HEK293 (cell line): ENCODE data around the gene ERP44.

Experiments used
- CTCF ChIA-PET: fragments of 350-600 bp; formaldehyde crosslinking; extraction: SDS; loops from one replicate; lab custom pipeline; 2021; ENCODE audit warnings: antibody characterized with exemption; lab: Yijun Ruan, JAX
- POLR2A ChIA-PET: fragments of 300-600 bp; formaldehyde crosslinking; extraction: SDS; loops from one replicate; lab custom pipeline; 2020; ENCODE audit warnings: antibody characterized with exemption, inconsistent platforms; lab: Yijun Ruan, JAX
- H3K27ac ChIP-seq: fragments of 200-500 bp; sonication (Bioruptor generic); 2 replicates; pipeline ENCODE4 v1.5.1; 2014; ENCODE audit warnings: low read depth, low read length, control low read depth, inconsistent platforms; ENCODE audit errors: extremely low read depth
- H3K36me3 ChIP-seq, 2 experiments: fragments of 200-500 bp in 1 of 2; sonication (Bioruptor generic) in 1 of 2; 1 replicate in 1 of 2; 2 replicates in 1 of 2; pipeline ENCODE4 v1.5.1; 2014 to 2017; ENCODE audit warnings: inconsistent platforms in 2 of 2, low read length in 2 of 2; ENCODE audit not compliant: control insufficient read depth in 2 of 2, insufficient read depth in 1 of 2
- H3K4me1 ChIP-seq: fragments of 200-500 bp; sonication (Bioruptor generic); 2 replicates; pipeline ENCODE4 v1.5.1; 2014; ENCODE audit warnings: mild to moderate bottlenecking, low read length, inconsistent platforms; ENCODE audit not compliant: control insufficient read depth, insufficient read depth
- H3K4me3 ChIP-seq: 2 replicates; pipeline ENCODE4 v1.5.1; 2011; ENCODE audit warnings: low read depth, mild to moderate bottlenecking, control low read depth, low read length, moderate library complexity
- H3K9me3 ChIP-seq: fragments of 200-500 bp; sonication (Bioruptor generic); 2 replicates; pipeline ENCODE4 v1.5.1; 2014; ENCODE audit warnings: low read depth, low read length, inconsistent platforms; ENCODE audit not compliant: control insufficient read depth, insufficient read depth
- EGR2 ChIP-seq: fragments of 450-650 bp; formaldehyde crosslinking; IDR thresholded peaks from 2 replicates; pipeline ENCODE4 v1.5.1; 2016; ENCODE audit warnings: low read depth, missing biosample characterization, missing genetic modification characterization
- HOXD13 ChIP-seq: sonication (generic); formaldehyde crosslinking; IDR thresholded peaks from 2 replicates; pipeline ENCODE4 v1.8.0; 2022; ENCODE audit warnings: missing genetic modification reagents, borderline replicate concordance
- KLF9 ChIP-seq: fragments of 450-650 bp; formaldehyde crosslinking; IDR thresholded peaks from 2 replicates; pipeline ENCODE4 v1.5.1; 2016; ENCODE audit warnings: missing biosample characterization, missing genetic modification characterization, low read depth
- SALL2 ChIP-seq: fragments of 450-650 bp; formaldehyde crosslinking; IDR thresholded peaks from 2 replicates; pipeline ENCODE4 v1.5.0; 2017; ENCODE audit warnings: missing biosample characterization, mild to moderate bottlenecking, missing genetic modification characterization, borderline replicate concordance
- SCRT2 ChIP-seq: fragments of 450-650 bp; formaldehyde crosslinking; IDR thresholded peaks from 2 replicates; pipeline ENCODE4 v1.5.1; 2016; ENCODE audit warnings: missing biosample characterization, missing genetic modification characterization
- ZBTB1 ChIP-seq: fragments of 450-650 bp; formaldehyde crosslinking; IDR thresholded peaks from 2 replicates; pipeline ENCODE4 v1.5.1; 2016; ENCODE audit warnings: missing biosample characterization, missing genetic modification characterization
- ZBTB7A ChIP-seq: fragments of 450-650 bp; formaldehyde crosslinking; IDR thresholded peaks from 2 replicates; pipeline ENCODE4 v1.5.1; 2016; ENCODE audit warnings: low read depth, missing biosample characterization, missing genetic modification characterization
- ZBTB8A ChIP-seq: fragments of 450-650 bp; formaldehyde crosslinking; IDR thresholded peaks from 2 replicates; pipeline ENCODE4 v1.5.1; 2016; ENCODE audit warnings: missing biosample characterization, missing genetic modification characterization
- ZFP69B ChIP-seq: fragments of 450-650 bp; formaldehyde crosslinking; IDR thresholded peaks from 2 replicates; pipeline ENCODE4 v1.5.1; 2016; ENCODE audit warnings: missing biosample characterization, missing genetic modification characterization
- ZNF248 ChIP-seq: fragments of 450-650 bp; formaldehyde crosslinking; IDR thresholded peaks from 2 replicates; pipeline ENCODE4 v1.5.1; 2017; ENCODE audit warnings: missing biosample characterization, missing genetic modification characterization
- ZNF350 ChIP-seq: fragments of 450-650 bp; formaldehyde crosslinking; IDR thresholded peaks from 2 replicates; pipeline ENCODE4 v1.5.0; 2017; ENCODE audit warnings: missing biosample characterization, mild to moderate bottlenecking, missing genetic modification characterization
- ZNF426 ChIP-seq: fragments of 450-650 bp; formaldehyde crosslinking; IDR thresholded peaks from 2 replicates; pipeline ENCODE4 v1.5.1; 2017; ENCODE audit warnings: missing biosample characterization, missing genetic modification characterization, mild to moderate bottlenecking, inconsistent platforms, moderate library complexity
- ZNF501 ChIP-seq: fragments of 450-650 bp; formaldehyde crosslinking; IDR thresholded peaks from 2 replicates; pipeline ENCODE4 v1.5.1; 2016; ENCODE audit warnings: missing biosample characterization, missing genetic modification characterization
- ZNF544 ChIP-seq: fragments of 450-650 bp; formaldehyde crosslinking; IDR thresholded peaks from 2 replicates; pipeline ENCODE4 v1.5.0; 2017; ENCODE audit warnings: missing biosample characterization, missing genetic modification characterization
- ZNF596 ChIP-seq: fragments of 450-650 bp; IDR thresholded peaks from 2 replicates; pipeline ENCODE4 v1.5.0; 2018; ENCODE audit warnings: missing biosample characterization, mild to moderate bottlenecking, missing genetic modification characterization, moderate library complexity
- ZNF624 ChIP-seq: fragments of 450-650 bp; formaldehyde crosslinking; IDR thresholded peaks from 2 replicates; pipeline ENCODE4 v1.5.1; 2017; ENCODE audit warnings: missing biosample characterization, missing genetic modification characterization
- ZNF654 ChIP-seq: fragments of 450-650 bp; formaldehyde crosslinking; IDR thresholded peaks from 2 replicates; pipeline ENCODE4 v1.5.1; 2016; ENCODE audit warnings: low read depth, missing biosample characterization, missing genetic modification characterization
- ZNF658 ChIP-seq: fragments of 450-650 bp; formaldehyde crosslinking; IDR thresholded peaks from 2 replicates; pipeline ENCODE4; 2016; ENCODE audit warnings: missing biosample characterization, missing genetic modification characterization
- ZNF660 ChIP-seq: fragments of 450-650 bp; IDR thresholded peaks from 2 replicates; pipeline ENCODE4 v1.5.1; 2018; ENCODE audit warnings: missing biosample characterization, mild to moderate bottlenecking, missing genetic modification characterization
- TF ChIP-seq, protein P1 (sequence below): fragments of 450-650 bp; formaldehyde crosslinking; optimal IDR thresholded peaks from 2 replicates; pipeline ENCODE3; 2016; ENCODE audit warnings: missing biosample characterization, mild to moderate bottlenecking, missing genetic modification characterization
- TF ChIP-seq, protein P2 (sequence below): fragments of 450-650 bp; formaldehyde crosslinking; IDR thresholded peaks from 2 replicates; pipeline ENCODE4 v1.5.1; 2016; ENCODE audit warnings: missing biosample characterization, missing genetic modification characterization, low read depth
- TF ChIP-seq, protein P3 (sequence below): fragments of 450-650 bp; formaldehyde crosslinking; IDR thresholded peaks from 2 replicates; pipeline ENCODE4 v1.5.1; 2016; ENCODE audit warnings: missing biosample characterization, missing genetic modification characterization

ERP44 gene

DNA sequence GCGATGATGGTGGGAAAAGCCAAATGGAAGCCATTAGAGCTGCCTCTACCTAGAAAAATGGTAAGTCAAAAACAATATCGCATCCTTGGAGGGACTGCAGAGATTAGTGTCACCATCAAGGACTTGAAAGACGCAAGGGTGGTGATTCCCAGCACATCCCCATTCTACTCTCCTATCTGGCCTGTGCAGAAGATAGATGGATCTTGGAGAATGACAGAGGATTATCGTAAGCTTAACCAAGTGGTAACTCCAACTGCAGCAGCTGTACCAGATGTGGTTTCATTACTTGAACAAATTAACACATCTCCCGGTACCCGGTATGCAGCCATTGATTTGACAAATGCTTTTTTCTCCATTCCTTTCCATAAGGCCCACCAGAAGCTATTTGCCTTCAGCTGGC, 23.8 kb downstream of the ERP44 start:
- TF ChIP-seq SALL2 (tag by site-specific recombination): no peak
- TF ChIP-seq ZNF624 (tag by site-specific recombination): no peak
- TF ChIP-seq SCRT2 (tag by site-specific recombination): no peak
- TF ChIP-seq, protein P1, sequence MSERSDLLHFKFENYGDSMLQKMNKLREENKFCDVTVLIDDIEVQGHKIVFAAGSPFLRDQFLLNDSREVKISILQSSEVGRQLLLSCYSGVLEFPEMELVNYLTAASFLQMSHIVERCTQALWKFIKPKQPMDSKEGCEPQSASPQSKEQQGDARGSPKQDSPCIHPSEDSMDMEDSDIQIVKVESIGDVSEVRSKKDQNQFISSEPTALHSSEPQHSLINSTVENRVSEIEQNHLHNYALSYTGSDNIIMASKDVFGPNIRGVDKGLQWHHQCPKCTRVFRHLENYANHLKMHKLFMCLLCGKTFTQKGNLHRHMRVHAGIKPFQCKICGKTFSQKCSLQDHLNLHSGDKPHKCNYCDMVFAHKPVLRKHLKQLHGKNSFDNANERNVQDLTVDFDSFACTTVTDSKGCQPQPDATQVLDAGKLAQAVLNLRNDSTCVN (tag by site-specific recombination): no peak
- no peak for TF ChIP-seq ZNF658 (tag by site-specific recombination)
- no peak for TF ChIP-seq ZNF544
- TF ChIP-seq ZNF248 (tag by site-specific recombination): no peak
- TF ChIP-seq ZNF501: no peak
- no peak for TF ChIP-seq HOXD13 (CRISPR knock-in tag)
- no peak overlapping the region for H3K4me3 ChIP-seq
- CTCF ChIA-PET: interaction anchor here (1.4 to 2.1 kb wide), 2 partner anchors 9 kb away, joined by 3 to 5 read pairs; no protein-coding TSS in a partner anchor
- H3K4me1 ChIP-seq: no peaks in the 10 kb centered on the region
- H3K36me3 ChIP-seq: no peaks in the 10 kb centered on the region
- no peak overlapping the region for H3K27ac ChIP-seq
- no peaks in the 10 kb centered on the region for H3K9me3 ChIP-seq
- POLR2A ChIA-PET: no interaction called here

DNA sequence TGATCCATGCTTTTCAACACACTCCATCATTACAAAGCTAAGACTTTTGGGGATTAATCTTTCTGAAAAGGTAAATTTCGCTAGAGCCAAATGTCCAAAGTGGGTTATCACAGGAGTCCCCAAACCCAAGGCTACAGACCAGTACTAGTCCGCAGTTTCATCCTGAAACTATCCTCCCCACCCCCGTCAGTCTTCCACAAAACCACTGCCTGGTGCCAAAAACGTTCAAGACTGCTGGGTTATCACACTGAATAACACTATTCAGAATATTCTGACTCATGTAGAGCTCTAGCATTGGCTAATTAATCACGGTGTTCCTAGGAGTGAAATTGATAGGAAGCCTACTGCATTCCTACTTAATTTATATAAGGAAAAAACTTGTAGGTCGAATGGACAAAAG, 24.7 kb downstream of the ERP44 start:
- no peaks in the 10 kb centered on the region for H3K36me3 ChIP-seq
- TF ChIP-seq ZBTB7A: no peak
- TF ChIP-seq, protein P2, sequence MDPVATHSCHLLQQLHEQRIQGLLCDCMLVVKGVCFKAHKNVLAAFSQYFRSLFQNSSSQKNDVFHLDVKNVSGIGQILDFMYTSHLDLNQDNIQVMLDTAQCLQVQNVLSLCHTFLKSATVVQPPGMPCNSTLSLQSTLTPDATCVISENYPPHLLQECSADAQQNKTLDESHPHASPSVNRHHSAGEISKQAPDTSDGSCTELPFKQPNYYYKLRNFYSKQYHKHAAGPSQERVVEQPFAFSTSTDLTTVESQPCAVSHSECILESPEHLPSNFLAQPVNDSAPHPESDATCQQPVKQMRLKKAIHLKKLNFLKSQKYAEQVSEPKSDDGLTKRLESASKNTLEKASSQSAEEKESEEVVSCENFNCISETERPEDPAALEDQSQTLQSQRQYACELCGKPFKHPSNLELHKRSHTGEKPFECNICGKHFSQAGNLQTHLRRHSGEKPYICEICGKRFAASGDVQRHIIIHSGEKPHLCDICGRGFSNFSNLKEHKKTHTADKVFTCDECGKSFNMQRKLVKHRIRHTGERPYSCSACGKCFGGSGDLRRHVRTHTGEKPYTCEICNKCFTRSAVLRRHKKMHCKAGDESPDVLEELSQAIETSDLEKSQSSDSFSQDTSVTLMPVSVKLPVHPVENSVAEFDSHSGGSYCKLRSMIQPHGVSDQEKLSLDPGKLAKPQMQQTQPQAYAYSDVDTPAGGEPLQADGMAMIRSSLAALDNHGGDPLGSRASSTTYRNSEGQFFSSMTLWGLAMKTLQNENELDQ: no peak
- TF ChIP-seq, protein P3, sequence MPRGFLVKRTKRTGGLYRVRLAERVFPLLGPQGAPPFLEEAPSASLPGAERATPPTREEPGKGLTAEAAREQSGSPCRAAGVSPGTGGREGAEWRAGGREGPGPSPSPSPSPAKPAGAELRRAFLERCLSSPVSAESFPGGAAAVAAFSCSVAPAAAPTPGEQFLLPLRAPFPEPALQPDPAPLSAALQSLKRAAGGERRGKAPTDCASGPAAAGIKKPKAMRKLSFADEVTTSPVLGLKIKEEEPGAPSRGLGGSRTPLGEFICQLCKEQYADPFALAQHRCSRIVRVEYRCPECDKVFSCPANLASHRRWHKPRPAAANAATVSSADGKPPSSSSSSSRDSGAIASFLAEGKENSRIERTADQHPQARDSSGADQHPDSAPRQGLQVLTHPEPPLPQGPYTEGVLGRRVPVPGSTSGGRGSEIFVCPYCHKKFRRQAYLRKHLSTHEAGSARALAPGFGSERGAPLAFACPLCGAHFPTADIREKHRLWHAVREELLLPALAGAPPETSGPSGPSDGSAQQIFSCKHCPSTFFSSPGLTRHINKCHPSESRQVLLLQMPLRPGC (tag by site-specific recombination): no peak
- TF ChIP-seq ZNF350 (tag by site-specific recombination): no peak
- TF ChIP-seq ZNF426: no peak
- POLR2A ChIA-PET: no interaction called here
- no peak overlapping the region for H3K4me3 ChIP-seq
- H3K9me3 ChIP-seq: no peaks in the 10 kb centered on the region
- H3K27ac ChIP-seq: no peak overlapping the region
- CTCF ChIA-PET: interaction anchor here (0.6 to 2.1 kb wide), 3 partner anchors 9 to 10 kb away, joined by 3 to 5 read pairs (median 4); no protein-coding TSS in a partner anchor
- no peaks in the 10 kb centered on the region for H3K4me1 ChIP-seq

DNA sequence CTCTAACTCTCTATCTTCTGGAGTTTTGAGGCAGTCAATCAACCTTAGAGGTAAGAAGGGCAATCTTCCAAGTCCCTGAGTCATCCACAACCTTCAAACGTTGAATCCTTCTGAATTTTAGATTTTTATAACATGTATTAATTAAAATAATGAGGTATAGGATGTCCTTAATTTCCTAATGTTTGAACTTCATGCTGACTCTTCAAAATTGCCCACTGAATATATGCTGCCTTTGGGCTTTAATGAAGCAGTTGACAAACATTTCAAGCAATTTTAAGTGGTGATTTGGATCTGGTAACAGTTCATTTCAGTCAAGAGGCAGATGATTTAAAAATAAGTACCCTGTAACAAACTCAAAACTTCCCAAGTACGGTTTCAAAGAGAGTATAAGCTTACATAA, 26.0 kb downstream of the ERP44 start:
- Histone ChIP-seq H3K36me3 (no peaks in the 10 kb centered on the region), H3K4me1 (no peaks in the 10 kb centered on the region), H3K27ac (no peak overlapping the region), H3K9me3 (no peaks in the 10 kb centered on the region), H3K4me3 (no peak overlapping the region)
- TF ChIP-seq ZNF660 (tag by site-specific recombination) (no peak), ZBTB8A (tag by site-specific recombination) (no peak), ZBTB1 (tag by site-specific recombination) (no peak), ZNF654 (tag by site-specific recombination) (no peak), ZNF596 (tag by site-specific recombination) (no peak), EGR2 (tag by site-specific recombination) (no peak), ZFP69B (no peak), KLF9 (tag by site-specific recombination) (no peak)
- CTCF ChIA-PET: no interaction called here
- POLR2A ChIA-PET: no interaction called here
